CD4-positive, alpha-beta T cell treated with Interleukin-4 for 1 hour (primary cell): ENCODE results near the gene TPBG.
"Not testable (repeated sequence)": the region's sequence is repeated elsewhere in the genome, so short reads cannot be mapped to it uniquely, and the experiment has no call there.

Source experiments
- DNase-seq, 2 donors: peaks; one replicate each; pipeline ENCODE4 v3.0.0-alpha.2; 2020 to 2022

TPBG gene

GRCh38 chr6:82376636-82377035, 13.0 kb downstream of the TPBG start:
- no peak for DNase-seq

GRCh38 chr6:82380566-82381185, 17.1 kb downstream of the TPBG start:
- no peak for DNase-seq

- DNase-seq: no peak
Measured at GRCh38 chr6:82381278-82381677, 17.7 kb downstream of the TPBG start.

GRCh38 chr6:82385102-82385501, 21.5 kb downstream of the TPBG start:
- no peak for DNase-seq

GRCh38 chr6:82385546-82385945, 21.9 kb downstream of the TPBG start:
- DNase-seq: no peak

- DNase-seq: no peak
Measured at GRCh38 chr6:82385961-82386360, 22.3 kb downstream of the TPBG start.

GRCh38 chr6:82394770-82395169, 31.2 kb downstream of the TPBG start:
- not testable (repeated sequence) for DNase-seq

GRCh38 chr6:82396964-82397751, 33.5 kb downstream of the TPBG start:
- DNase-seq: no peak

- DNase-seq: no peak
Measured at GRCh38 chr6:82397962-82398692, 34.5 kb downstream of the TPBG start.

- no peak for DNase-seq
Measured at GRCh38 chr6:82408952-82409431, 45.4 kb downstream of the TPBG start.

- DNase-seq: no peak
Measured at GRCh38 chr6:82410151-82410648, 46.6 kb downstream of the TPBG start.

- DNase-seq: no peak
Measured at GRCh38 chr6:82413868-82414267, 50.3 kb downstream of the TPBG start.

- DNase-seq: no peak
Measured at GRCh38 chr6:82415820-82416219, 52.2 kb downstream of the TPBG start.

GRCh38 chr6:82416346-82416745, 52.7 kb downstream of the TPBG start:
- DNase-seq: no peak
